HepG2 (cell line): ENCODE data around the gene RNF222. TPM values are rescaled to one million over a fixed set of nuclear protein-coding genes. Genes with fewer than 3 reads are reported as not detected.
"Not testable (repeated sequence)": the region's sequence is repeated elsewhere in the genome, so short reads cannot be mapped to it uniquely, and the experiment has no call there.

ENCODE experiments used
- ATAC-seq: fragments of 200-7000 bp; cut with Tn5 transposase; 3 replicates; pipeline ENCODE4 v1.9.1; 2020; ENCODE audit warnings: mild to moderate bottlenecking, moderate library complexity
- BruUV-seq: library from RNA; stranded (reverse); fragments of 400-500 nt; replicated peaks from 2 replicates; lab custom pipeline; 2021; lab: Mats Ljungman, UMichigan
- CTCF ChIA-PET: fragments of 300-600 bp; formaldehyde crosslinking; extraction: SDS; loops from one replicate; lab custom pipeline; 2021; ENCODE audit warnings: low total read pairs, inconsistent platforms, low intra/inter-chr PET ratio; lab: Yijun Ruan, JAX
- POLR2A ChIA-PET: fragments of 350-600 bp; sonication (Branson Sonifier 250); formaldehyde crosslinking; loops from one replicate; lab custom pipeline; 2020; ENCODE audit warnings: antibody characterized with exemption, inconsistent platforms; lab: Yijun Ruan, JAX
- DNase-seq: peaks from one replicate; pipeline ENCODE4 v3.0.0-alpha.2; 2015; ENCODE audit warnings: low spot score
- FAIRE-seq: peaks from 3 replicates; lab custom pipeline; 2011; peaks lifted over from hg19 to GRCh38; lab: Jason Lieb, UNC
- H2AFZ ChIP-seq: one replicate; pipeline ENCODE4 v1.6.1; 2011; ENCODE audit warnings: low read length, inconsistent platforms
- H3K27ac ChIP-seq: fragments of 300-600 bp; 3 replicates; pipeline ENCODE4 v1.8.0; 2011; ENCODE audit warnings: mixed run types, mild to moderate bottlenecking, mixed read lengths, low read length, inconsistent platforms; ENCODE audit not compliant: insufficient read depth; ENCODE audit errors: extremely low read length
- H3K27me3 ChIP-seq, 2 experiments: fragments of 200-600 bp in 1 of 2; 2 replicates in 1 of 2; 3 replicates in 1 of 2; pipeline versions ENCODE4 v1.6.0 to v1.8.0; 2011; ENCODE audit warnings: low read length in 2 of 2, mild to moderate bottlenecking in 2 of 2, moderate library complexity in 2 of 2, inconsistent platforms in 1 of 2; ENCODE audit not compliant: insufficient read depth in 2 of 2, control insufficient read depth in 1 of 2
- H3K36me3 ChIP-seq, 2 experiments: fragments of 200-600 bp in 1 of 2; replicated peaks in 1 of 2; 2 replicates in 1 of 2; 3 replicates in 1 of 2; pipeline versions ENCODE4 v1.5.1 to v1.8.0; 2011; ENCODE audit warnings: low read length in 2 of 2, inconsistent platforms in 1 of 2; ENCODE audit not compliant: insufficient read depth in 2 of 2, control insufficient read depth in 1 of 2
- H3K4me1 ChIP-seq: 2 replicates; pipeline ENCODE4 v1.5.1; 2012; ENCODE audit warnings: low read length, inconsistent platforms; ENCODE audit not compliant: insufficient read depth
- H3K4me2 ChIP-seq: 2 replicates; pipeline ENCODE4 v1.6.0; 2011; ENCODE audit warnings: low read depth, low read length, inconsistent platforms
- H3K4me3 ChIP-seq, 3 experiments: fragments of 200-600 bp in 1 of 3; sonication (generic), shearing (Covaris generic) in 1 of 3; replicated peaks in 1 of 3; 2 replicates each; pipeline ENCODE4 v1.5.1; 2011 to 2016; ENCODE audit warnings: low read length in 3 of 3, inconsistent platforms in 2 of 3, low read depth in 2 of 3, mild to moderate bottlenecking in 2 of 3, control low read depth in 1 of 3, mixed read lengths in 1 of 3; ENCODE audit not compliant: insufficient read depth in 1 of 3
- H3K79me2 ChIP-seq: one replicate; pipeline ENCODE4 v1.6.1; 2011; ENCODE audit warnings: low read length, inconsistent platforms; ENCODE audit not compliant: insufficient read depth
- H3K9ac ChIP-seq: 2 replicates; pipeline ENCODE4 v1.6.0; 2011; ENCODE audit warnings: mild to moderate bottlenecking, low read depth, low read length, inconsistent platforms; ENCODE audit not compliant: insufficient read depth
- H3K9me3 ChIP-seq: 2 replicates; pipeline ENCODE4 v1.5.1; 2012; ENCODE audit warnings: mild to moderate bottlenecking, low read length
- H4K20me1 ChIP-seq: 2 replicates; pipeline ENCODE4 v1.6.0; 2011; ENCODE audit warnings: inconsistent platforms, mild to moderate bottlenecking, low read length, moderate library complexity; ENCODE audit not compliant: insufficient read depth
- MAZ ChIP-seq, 2 experiments: sonication (generic) in 1 of 2; formaldehyde crosslinking in 1 of 2; IDR thresholded peaks; 2 replicates each; pipeline versions ENCODE4 v1.5.0 to v1.6.1; 2012 to 2020; ENCODE audit warnings: low read depth in 2 of 2, mild to moderate bottlenecking in 2 of 2, borderline replicate concordance in 1 of 2, improper control_type of control experiment in 1 of 2, low read length in 1 of 2, missing genetic modification reagents in 1 of 2, moderate library complexity in 1 of 2
- POLR2A ChIP-seq, 2 experiments: IDR thresholded peaks; 2 replicates each; pipeline ENCODE4 v1.6.1; 2011; ENCODE audit warnings: low read depth in 2 of 2, low read length in 2 of 2, mild to moderate bottlenecking in 1 of 2, moderate library complexity in 1 of 2; ENCODE audit not compliant: insufficient read depth in 1 of 2
- ZNF713 ChIP-seq: sonication (generic); formaldehyde crosslinking; IDR thresholded peaks from 2 replicates; pipeline ENCODE4 v1.4.0; 2020; ENCODE audit warnings: mild to moderate bottlenecking, missing genetic modification reagents
- WGBS: methylation state at CpG from one replicate; pipeline ENCODE4 v1.1.6; 2017; ENCODE audit warnings: low lambda C conversion rate; 5-methylcytosine and 5-hydroxymethylcytosine counted together
- in situ Hi-C: cut with HindIII; loops from 2 replicates; pipeline ENCODE4 v1.10.0; 2017; ENCODE audit warnings: low pct_unique_long_range_greater_than_20kb; ENCODE audit not compliant: extremely low pct_ligation_motif_present
- intact Hi-C: fragments of 100-400 bp; cut with micrococcal nuclease; formaldehyde crosslinking; loops from one replicate; pipeline ENCODE4 v1.10.0; 2022; ENCODE audit not compliant: unreplicated experiment
- polyA plus RNA-seq, 8 experiments: library from polyadenylated mRNA; depleted of rRNA in 3 of 8; stranded (reverse) in 7 of 8; unstranded in 1 of 8; fragments of >200 nt; fragmentation: Illumina TruSeq in 4 of 8; extraction: Trizol in 4 of 8; gene quantifications; 2 replicates each; pipeline versions ENCODE4 v1.2.1 to v1.2.3, GENCODE V29; 2011 to 2016; ENCODE audit warnings: low read depth in 4 of 8, missing spikeins in 1 of 8, mixed read lengths in 1 of 8; ENCODE audit not compliant: insufficient read depth in 1 of 8
- total RNA-seq, 5 experiments: library from RNA; depleted of rRNA; stranded (reverse); fragments of >200 nt; fragmentation: Illumina TruSeq; extraction: Trizol; gene quantifications; 2 replicates each; pipeline ENCODE4 v1.2.3, GENCODE V29; 2016; ENCODE audit warnings: low read depth in 1 of 5
- TF ChIP-seq, protein P1 (sequence below): sonication (generic); formaldehyde crosslinking; IDR thresholded peaks from 2 replicates; pipeline ENCODE4 v1.8.1; 2023; ENCODE audit warnings: mild to moderate bottlenecking, moderate library complexity, missing genetic modification reagents

RNF222 gene
- total and polyA plus RNA-seq, 2 of the 13 experiments (the other 11 are each of a cell fraction or from before 2014, with no cell fraction given): not detected

DNA sequence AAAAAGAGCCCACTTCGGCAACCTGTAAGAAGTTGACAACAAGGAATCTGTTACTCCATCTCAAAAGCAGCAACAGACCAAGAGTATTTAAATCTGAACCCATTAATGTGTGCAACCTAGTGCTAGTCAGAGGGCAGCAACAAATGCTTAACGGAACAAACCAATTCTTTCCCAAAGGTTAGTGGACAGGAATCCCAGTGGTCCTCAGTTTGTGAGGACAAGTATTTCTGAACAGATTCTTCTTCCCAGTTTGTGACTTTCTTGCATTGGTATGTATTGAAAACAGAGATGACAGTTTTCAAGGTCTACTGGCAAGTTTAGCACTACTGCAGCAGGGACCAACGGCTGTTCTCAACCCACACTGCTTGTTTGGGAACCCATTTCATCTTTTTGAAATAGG is 17.6 kb downstream of the RNF222 start (continued):
- TF ChIP-seq, protein P1, sequence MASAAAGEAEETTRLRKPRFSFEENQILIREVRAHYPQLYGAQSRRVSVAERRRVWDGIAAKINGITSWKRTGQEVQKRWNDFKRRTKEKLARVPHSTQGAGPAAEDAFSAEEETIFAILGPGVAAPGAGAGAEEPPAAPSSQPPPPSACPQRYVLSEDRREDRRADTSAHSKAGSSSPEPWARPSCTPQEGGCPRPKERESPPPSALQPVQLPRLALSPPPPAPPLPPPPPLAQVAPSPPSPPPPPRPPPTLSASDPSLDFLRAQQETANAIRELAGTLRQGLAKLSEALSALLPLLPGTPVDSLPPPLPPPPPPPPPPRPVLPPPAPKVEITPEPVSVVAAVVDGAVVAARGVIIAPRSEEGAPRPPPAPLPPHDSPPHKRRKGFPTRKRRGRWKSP: no peak
- no peak for TF ChIP-seq ZNF713
- TF ChIP-seq MAZ (IDR thresholded peaks at IDR 0.05; ENCODE audit: borderline replicate concordance, low read depth, low read length): no peak
- no peak for TF ChIP-seq MAZ (CRISPR knock-in tag; IDR thresholded peaks at IDR 0.05; ENCODE audit: low read depth)
- 0 out of 4 replicates have a peak, but pooled peaks of 1 of the 2 experiments have one; percentile 22 for TF ChIP-seq POLR2A (IDR thresholded peaks at IDR 0.05; ENCODE audit: insufficient read depth in 1 of 2, low read depth in 2 of 2, low read length in 2 of 2)

DNA sequence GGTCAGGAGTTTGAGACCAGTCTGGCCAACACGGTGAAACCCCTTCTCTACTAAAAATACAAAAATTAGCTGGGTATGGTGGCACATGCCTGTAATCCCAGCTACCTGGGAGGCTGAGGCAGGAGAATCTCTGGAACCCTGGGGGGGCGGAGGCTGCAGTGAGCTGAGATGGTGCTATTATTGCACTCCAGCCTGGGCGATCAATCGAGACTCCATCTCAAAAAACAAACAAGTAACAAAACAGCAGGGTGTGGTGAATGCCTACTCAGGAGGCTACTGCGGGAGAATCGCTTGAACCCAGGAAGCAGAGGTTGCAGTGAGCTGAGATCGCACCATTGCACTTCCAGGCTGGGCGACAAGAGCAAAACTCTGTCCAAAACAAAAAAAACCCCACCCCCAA is 19.5 kb downstream of the RNF222 start:
- 92% methylated on average over 8 of the region's 8 CpGs for WGBS
- POLR2A ChIA-PET: interaction anchor here (1.3 to 2.5 kb wide), 3 partner anchors 42 to 205 kb away, joined by 3 to 9 read pairs (median 5); partner anchors contain the start of gene NDEL1
- H3K9me3 ChIP-seq, H2AFZ ChIP-seq, FAIRE-seq, DNase-seq, H3K4me2 ChIP-seq, in situ Hi-C loops, BruUV-seq, ATAC-seq, H3K9ac ChIP-seq, H3K27me3 ChIP-seq, H3K4me3 ChIP-seq, CTCF ChIA-PET, H3K27ac ChIP-seq: not testable (repeated sequence)
- peaks cover 10 to 36% of the 10 kb centered on the region in 2 experiments; a peak in 4 of 5 replicates for H3K36me3 ChIP-seq
- H3K4me1 ChIP-seq: peaks cover 61% of the 10 kb centered on the region
- peaks cover 38% of the 10 kb centered on the region for H4K20me1 ChIP-seq
- peaks cover 36% of the 10 kb centered on the region for H3K79me2 ChIP-seq
- intact Hi-C loops: loop anchor here (5.0 kb wide), 1 partner anchor 156 kb away; no protein-coding TSS in a partner anchor
